Measurements from ENCODE around the gene ZC3H12A. TPM values are rescaled to one million over a fixed set of nuclear protein-coding genes. Genes with fewer than 3 reads are reported as not detected.

ZC3H12A gene
- total and polyA plus RNA-seq, 10 of the 15 experiments (the other 5 are each of a cell fraction or from before 2014, with no cell fraction given), result 0.35 to 30.2 (median 13.8) TPM

DNA sequence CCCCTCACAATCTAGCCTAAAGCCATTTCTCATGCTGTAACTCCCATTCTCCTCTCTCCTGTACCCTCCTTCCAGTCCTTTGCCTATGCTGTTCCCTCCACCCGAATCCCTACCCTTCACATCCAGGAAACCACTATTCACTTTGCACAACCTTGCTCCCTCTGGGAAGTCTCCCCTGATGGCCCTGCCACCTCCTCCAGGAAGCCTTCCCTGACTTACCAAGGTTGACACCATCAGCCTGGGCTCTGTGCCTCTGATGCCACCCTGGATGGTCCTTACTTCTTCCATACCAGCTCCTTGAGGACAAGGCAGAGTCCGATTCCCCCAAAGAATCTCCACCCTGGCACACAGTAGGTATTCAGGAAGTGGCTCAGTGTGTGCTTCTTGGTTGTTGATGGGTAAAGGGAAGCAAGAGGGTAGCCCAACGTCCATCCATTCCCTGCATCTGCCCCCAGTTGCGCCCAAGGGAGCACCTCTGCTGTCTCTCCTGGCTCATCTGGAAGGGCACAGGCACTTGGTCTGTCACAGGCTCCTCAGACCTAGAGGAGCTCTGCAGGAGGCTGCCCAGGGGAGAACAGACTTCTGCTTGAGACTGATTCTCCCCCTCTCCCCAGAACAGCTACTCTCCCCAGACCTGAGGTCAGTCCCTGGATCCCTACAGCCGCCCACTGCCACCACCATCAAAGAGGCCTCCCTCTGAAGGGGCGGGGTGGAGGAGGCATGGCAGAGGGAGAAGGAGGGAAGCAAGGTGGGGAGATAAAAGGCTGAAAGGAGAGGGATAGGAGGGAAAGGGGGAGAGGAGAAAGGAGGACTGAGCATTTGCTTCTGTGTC is 36.1 kb upstream of the ZC3H12A start:
- ATAC-seq (no peak), FAIRE-seq (no peak), DNase-seq (ENCODE audit: low read depth, low spot score) (no peak)
- H3K4me2 ChIP-seq (ENCODE audit: control insufficient read depth, insufficient read depth), result no peak overlapping the region
- WGBS (ENCODE audit: insufficient coverage, insufficient replicate concordance, low lambda C conversion rate, missing lambda C conversion rate), result 11% methylated on average over 6 of the region's 6 CpGs
- intact Hi-C loops (cut with micrococcal nuclease; ENCODE audit: unreplicated experiment) (no loop called here), in situ Hi-C loops (cut with MboI) (loop anchor here (5.0 kb wide), 1 partner anchor 736 kb away; no protein-coding TSS in a partner anchor)
- no peaks in the 10 kb centered on the region for H3K9me3 ChIP-seq (replicated peaks; ENCODE audit: control insufficient read depth, insufficient read depth, low read length)
- no peaks in the 10 kb centered on the region for H3K4me1 ChIP-seq (ENCODE audit: control insufficient read depth, insufficient read depth, low read length)
- no TSS peak for BruUV-seq (replicated peaks)
- no peaks in the 10 kb centered on the region for H4K20me1 ChIP-seq (ENCODE audit: control insufficient read depth, insufficient read depth)
- peaks cover 0 to 1% of the 10 kb centered on the region in 2 experiments; a peak in 1 of 4 replicates for H3K27me3 ChIP-seq (replicated peaks in 1 of 2; ENCODE audit: control insufficient read depth in 2 of 2, insufficient read depth in 2 of 2, low read length in 1 of 2)
- CTCF ChIA-PET, result interaction anchor here (0.6 to 0.9 kb wide), 2 partner anchors 17 to 165 kb away, joined by 3 read pairs; no protein-coding TSS in a partner anchor
- H3K4me3 ChIP-seq, result no peak overlapping the region
- no peaks in the 10 kb centered on the region for H3K79me2 ChIP-seq (ENCODE audit: control insufficient read depth, insufficient read depth, low read length)
- H2AFZ ChIP-seq (ENCODE audit: control insufficient read depth, low read depth, low read length), result no peak overlapping the region
- POLR2A ChIA-PET, result no interaction called here
- no peak overlapping the region for H3K27ac ChIP-seq (ENCODE audit: control insufficient read depth, insufficient read depth)
- SMC1A ChIA-PET (ENCODE audit: uncharacterized antibody, unreplicated experiment), result no interaction called here
- RAD21 ChIA-PET (ENCODE audit: unreplicated experiment), result interaction anchor here (2.4 kb wide), 1 partner anchor 49 kb away, joined by 7 read pairs; no protein-coding TSS in a partner anchor
- H3K9ac ChIP-seq (ENCODE audit: control insufficient read depth, insufficient read depth, low read length), result no peak overlapping the region
- H3K36me3 ChIP-seq (ENCODE audit: control insufficient read depth in 2 of 2, insufficient read depth in 2 of 2, low read length in 1 of 2), result no peaks in the 10 kb centered on the region
- no peak for TF ChIP-seq YY1 (IDR thresholded peaks at IDR 0.05; ENCODE audit: low read depth, low read length)
- no peak for TF ChIP-seq ETV6 (conservative IDR thresholded peaks at IDR 0.05 in 1 of 2, IDR thresholded peaks at IDR 0.05 in 1 of 2; ENCODE audit: borderline replicate concordance in 1 of 2, low read depth in 1 of 2)
- TF ChIP-seq, protein P1, sequence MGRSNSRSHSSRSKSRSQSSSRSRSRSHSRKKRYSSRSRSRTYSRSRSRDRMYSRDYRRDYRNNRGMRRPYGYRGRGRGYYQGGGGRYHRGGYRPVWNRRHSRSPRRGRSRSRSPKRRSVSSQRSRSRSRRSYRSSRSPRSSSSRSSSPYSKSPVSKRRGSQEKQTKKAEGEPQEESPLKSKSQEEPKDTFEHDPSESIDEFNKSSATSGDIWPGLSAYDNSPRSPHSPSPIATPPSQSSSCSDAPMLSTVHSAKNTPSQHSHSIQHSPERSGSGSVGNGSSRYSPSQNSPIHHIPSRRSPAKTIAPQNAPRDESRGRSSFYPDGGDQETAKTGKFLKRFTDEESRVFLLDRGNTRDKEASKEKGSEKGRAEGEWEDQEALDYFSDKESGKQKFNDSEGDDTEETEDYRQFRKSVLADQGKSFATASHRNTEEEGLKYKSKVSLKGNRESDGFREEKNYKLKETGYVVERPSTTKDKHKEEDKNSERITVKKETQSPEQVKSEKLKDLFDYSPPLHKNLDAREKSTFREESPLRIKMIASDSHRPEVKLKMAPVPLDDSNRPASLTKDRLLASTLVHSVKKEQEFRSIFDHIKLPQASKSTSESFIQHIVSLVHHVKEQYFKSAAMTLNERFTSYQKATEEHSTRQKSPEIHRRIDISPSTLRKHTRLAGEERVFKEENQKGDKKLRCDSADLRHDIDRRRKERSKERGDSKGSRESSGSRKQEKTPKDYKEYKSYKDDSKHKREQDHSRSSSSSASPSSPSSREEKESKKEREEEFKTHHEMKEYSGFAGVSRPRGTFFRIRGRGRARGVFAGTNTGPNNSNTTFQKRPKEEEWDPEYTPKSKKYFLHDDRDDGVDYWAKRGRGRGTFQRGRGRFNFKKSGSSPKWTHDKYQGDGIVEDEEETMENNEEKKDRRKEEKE (IDR thresholded peaks at IDR 0.05), result no peak
- TF ChIP-seq IKZF1 (conservative IDR thresholded peaks at IDR 0.05), result no peak
- TF ChIP-seq MXI1 (IDR thresholded peaks at IDR 0.05; ENCODE audit: low read depth, low read length), result no peak
- TF ChIP-seq SMAD5 (IDR thresholded peaks at IDR 0.05; ENCODE audit: low read depth), result no peak
- no peak for TF ChIP-seq ZSCAN29 (IDR thresholded peaks at IDR 0.05)
- TF ChIP-seq ZBED1 (IDR thresholded peaks at IDR 0.05; ENCODE audit: borderline replicate concordance), result no peak
- TF ChIP-seq CTCF (IDR thresholded peaks at IDR 0.05 in 2 of 3, conservative IDR thresholded peaks at IDR 0.05 in 1 of 3; ENCODE audit: control insufficient read depth in 2 of 3, extremely low read depth in 1 of 3, insufficient read depth in 1 of 3, low read depth in 3 of 3, low read length in 3 of 3), result no peak
- TF ChIP-seq EGR1 (IDR thresholded peaks at IDR 0.05; ENCODE audit: borderline replicate concordance in 1 of 2, low read depth in 2 of 2, low read length in 2 of 2), result no peak
- TF ChIP-seq SREBF2 (IDR thresholded peaks at IDR 0.05; ENCODE audit: low read length), result no peak
- TF ChIP-seq SIN3A (IDR thresholded peaks at IDR 0.05; ENCODE audit: low read depth, low read length), result no peak
- TF ChIP-seq RELA (IDR thresholded peaks at IDR 0.05; ENCODE audit: borderline replicate concordance, partially characterized antibody), result no peak
- no peak for TF ChIP-seq NBN (IDR thresholded peaks at IDR 0.05)
- no peak for TF ChIP-seq KAT2A (conservative IDR thresholded peaks at IDR 0.05; ENCODE audit: control insufficient read depth, low read depth, low read length)
- TF ChIP-seq ZNF622 (IDR thresholded peaks at IDR 0.05), result no peak
- TF ChIP-seq CREM (IDR thresholded peaks at IDR 0.05; ENCODE audit: low read depth), result no peak

Data from GM12878 (cell line).